Measurements from ENCODE around the gene NEURL1.

- TF ChIP-seq CTCF (IDR thresholded peaks at IDR 0.05) (no peak), POLR2A (IDR thresholded peaks at IDR 0.05; ENCODE audit: low read depth) (no peak), POLR2AphosphoS5 (IDR thresholded peaks at IDR 0.05) (no peak)
These were observed 126.2 kb downstream of the NEURL1 start for GRCh38 chr10:103619424-103620351.

Measured in esophagus muscularis mucosa (tissue), 3 donors.